Chondrocyte (in vitro differentiated cells): ENCODE data around the gene STAC2. TPM values are rescaled to one million over a fixed set of nuclear protein-coding genes. Genes with fewer than 3 reads are reported as not detected.

Source experiments
- DNase-seq: peaks from one replicate; pipeline ENCODE4 v3.0.0; 2021; ENCODE audit warnings: mixed read lengths, low spot score
- H3K27ac Mint-ChIP-seq: one replicate; pipeline ENCODE4 v1.8.0; 2021; ENCODE audit warnings: mild to moderate bottlenecking, moderate library complexity, mixed read lengths; ENCODE audit not compliant: unreplicated experiment
- H3K27me3 Mint-ChIP-seq: 2 replicates; pipeline ENCODE4 v1.8.0; 2021; ENCODE audit warnings: low read depth, mixed read lengths
- H3K36me3 Mint-ChIP-seq: 2 replicates; pipeline ENCODE4 v1.8.0; 2021; ENCODE audit warnings: low read depth, mixed read lengths
- H3K4me1 Mint-ChIP-seq: 2 replicates; pipeline ENCODE4 v1.8.0; 2021; ENCODE audit warnings: low read depth, mild to moderate bottlenecking, mixed read lengths
- H3K4me3 Mint-ChIP-seq: one replicate; pipeline ENCODE4 v1.8.0; 2021; ENCODE audit warnings: mild to moderate bottlenecking, moderate library complexity, mixed read lengths; ENCODE audit not compliant: unreplicated experiment
- H3K9me3 Mint-ChIP-seq: 2 replicates; pipeline ENCODE4 v1.8.0; 2021; ENCODE audit warnings: low read depth, mixed read lengths
- CTCF ChIP-seq: fragments of 200-600 bp; sonication (generic); IDR thresholded peaks from 2 replicates; pipeline ENCODE4 v1.5.0; 2021; ENCODE audit warnings: antibody characterized with exemption, mild to moderate bottlenecking, moderate library complexity
- total RNA-seq: library from RNA; stranded (reverse); gene quantifications from 3 replicates; pipeline ENCODE4 v1.2.1, GENCODE V29; 2021

The STAC2 gene
- total RNA-seq, 1 donor from 2014 or later: 0.35 TPM

GRCh38 chr17:39231091-39231561, 5.4 kb upstream of the STAC2 start:
- TF ChIP-seq CTCF: no peak
- H3K4me1 Mint-ChIP-seq: peaks cover 27% of the 10 kb centered on the region

GRCh38 chr17:39230361-39230760, 4.6 kb upstream of the STAC2 start:
- no peak overlapping the region for H3K4me3 Mint-ChIP-seq
- no peak overlapping the region for H3K27ac Mint-ChIP-seq
- peaks cover 7% of the 10 kb centered on the region for H3K27me3 Mint-ChIP-seq
- H3K9me3 Mint-ChIP-seq: no peaks in the 10 kb centered on the region
- no peaks in the 10 kb centered on the region for H3K36me3 Mint-ChIP-seq
- TF ChIP-seq CTCF: no peak
- H3K4me1 Mint-ChIP-seq: peaks cover 26% of the 10 kb centered on the region
- DNase-seq: no peak

More at GRCh38 chr17:39231091-39231561, 5.4 kb upstream of the STAC2 start:
- Mint-ChIP-seq H3K9me3 (no peaks in the 10 kb centered on the region), H3K36me3 (no peaks in the 10 kb centered on the region), H3K27ac (no peak overlapping the region), H3K4me3 (no peak overlapping the region), H3K27me3 (peaks cover 6% of the 10 kb centered on the region)
- no peak for DNase-seq

GRCh38 chr17:39229274-39229913, 3.6 kb upstream of the STAC2 start:
- no peak overlapping the region for H3K27ac Mint-ChIP-seq
- H3K4me3 Mint-ChIP-seq: no peak overlapping the region
- H3K4me1 Mint-ChIP-seq: peaks cover 29% of the 10 kb centered on the region
- peaks cover 9% of the 10 kb centered on the region for H3K27me3 Mint-ChIP-seq
- H3K9me3 Mint-ChIP-seq: no peaks in the 10 kb centered on the region
- H3K36me3 Mint-ChIP-seq: no peaks in the 10 kb centered on the region
- no peak for TF ChIP-seq CTCF
- DNase-seq: no peak

- peaks cover 13% of the 10 kb centered on the region for H3K27me3 Mint-ChIP-seq
- H3K4me3 Mint-ChIP-seq: no peak overlapping the region
- no peak overlapping the region for H3K27ac Mint-ChIP-seq
- H3K36me3 Mint-ChIP-seq: no peaks in the 10 kb centered on the region
- no peak for TF ChIP-seq CTCF
- H3K9me3 Mint-ChIP-seq: no peaks in the 10 kb centered on the region
- no peak for DNase-seq
- peaks cover 45% of the 10 kb centered on the region for H3K4me1 Mint-ChIP-seq
Measured at GRCh38 chr17:39227364-39227919, 1.7 kb upstream of the STAC2 start.

- Mint-ChIP-seq H3K4me3 (peak overlapping the region; percentile 68), H3K9me3 (no peaks in the 10 kb centered on the region), H3K27me3 (peaks cover 10% of the 10 kb centered on the region), H3K4me1 (peaks cover 34% of the 10 kb centered on the region), H3K36me3 (no peaks in the 10 kb centered on the region), H3K27ac (no peak overlapping the region)
- TF ChIP-seq CTCF: no peak
- DNase-seq: no peak
Measured at GRCh38 chr17:39225959-39226683, 376 bp upstream of the STAC2 start.
